HG02623 (cell line): ENCODE data around the gene CELF4.

ENCODE experiments used
- ATAC-seq: cut with Tn5 transposase; IDR thresholded peaks from one replicate; pipeline ENCODE4 v1.9.1; 2021; ENCODE audit warnings: moderate library complexity; ENCODE audit not compliant: unreplicated experiment

Gene CELF4

DNA sequence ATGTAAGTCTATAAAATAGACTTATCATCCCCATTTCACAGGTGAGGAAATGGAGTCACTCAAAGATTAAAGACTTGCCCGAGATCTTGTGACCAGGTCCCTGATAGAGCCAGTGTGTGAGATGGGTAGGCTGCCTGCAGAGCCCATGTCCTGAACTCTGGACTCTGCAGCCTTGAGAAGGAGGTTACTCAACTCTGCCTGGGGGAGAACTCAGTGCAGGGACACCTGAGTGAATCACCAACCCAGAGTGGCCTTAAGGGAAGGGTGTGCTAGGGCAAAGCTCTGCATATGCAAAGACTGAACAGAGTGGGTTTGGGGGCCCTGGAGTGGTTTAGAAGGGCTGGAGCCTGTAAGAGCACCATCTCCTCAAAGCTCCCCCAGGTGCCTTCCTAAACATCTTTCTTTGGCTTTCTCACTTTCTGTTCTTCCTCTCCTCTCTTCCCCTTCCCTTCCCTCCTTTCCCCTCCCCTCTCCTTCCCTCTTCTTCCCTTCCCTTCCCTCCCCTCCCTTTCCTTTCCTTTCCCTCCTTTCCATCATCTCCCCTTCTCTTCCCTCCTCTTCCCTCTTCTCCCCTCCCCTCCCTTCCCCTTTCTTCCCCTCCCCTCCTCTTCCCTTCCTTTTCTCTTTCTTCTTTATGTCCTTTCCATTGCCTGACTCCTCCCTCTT lies 67.6 kb downstream of the CELF4 start:
- no peak for ATAC-seq

DNA sequence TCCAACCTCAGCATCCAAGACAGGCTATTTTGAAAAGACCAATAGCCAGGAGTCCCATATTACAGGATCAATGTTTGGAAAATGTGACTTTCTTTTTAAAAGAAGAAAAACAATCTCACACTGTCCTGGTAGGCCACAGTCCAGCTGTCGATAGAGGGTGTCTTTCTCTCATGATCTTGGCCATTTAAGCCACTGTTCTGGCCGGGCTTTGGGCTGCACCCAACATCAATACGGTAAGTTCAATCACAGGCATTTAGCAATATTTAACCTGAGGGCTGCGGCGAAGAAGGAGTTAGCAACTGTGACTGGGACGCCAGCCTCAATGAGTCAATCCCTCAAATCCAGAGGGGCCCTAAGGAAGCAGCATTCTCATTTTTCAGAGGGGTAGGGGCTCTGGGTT lies 69.0 kb downstream of the CELF4 start:
- no peak for ATAC-seq

DNA sequence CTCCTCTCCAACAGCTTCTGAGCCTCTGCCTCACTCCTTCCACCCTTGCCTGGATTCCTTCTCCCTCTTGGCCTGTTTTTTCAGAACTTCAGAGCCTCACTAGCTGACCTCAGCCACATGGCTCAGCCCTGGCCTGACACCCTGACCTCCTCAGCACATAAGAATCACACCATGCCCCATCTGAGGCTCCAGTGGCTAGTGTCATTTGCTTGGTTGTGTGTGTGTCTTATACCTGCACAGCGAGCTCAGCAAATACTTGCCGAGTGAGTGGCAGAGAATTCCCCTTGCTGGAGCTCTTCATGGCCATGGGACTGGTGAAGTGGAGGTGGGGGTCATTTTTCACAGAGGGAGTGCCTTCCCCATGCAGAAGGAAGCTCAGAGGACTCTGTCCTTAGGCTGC lies 70.2 kb downstream of the CELF4 start:
- ATAC-seq, result no peak

DNA sequence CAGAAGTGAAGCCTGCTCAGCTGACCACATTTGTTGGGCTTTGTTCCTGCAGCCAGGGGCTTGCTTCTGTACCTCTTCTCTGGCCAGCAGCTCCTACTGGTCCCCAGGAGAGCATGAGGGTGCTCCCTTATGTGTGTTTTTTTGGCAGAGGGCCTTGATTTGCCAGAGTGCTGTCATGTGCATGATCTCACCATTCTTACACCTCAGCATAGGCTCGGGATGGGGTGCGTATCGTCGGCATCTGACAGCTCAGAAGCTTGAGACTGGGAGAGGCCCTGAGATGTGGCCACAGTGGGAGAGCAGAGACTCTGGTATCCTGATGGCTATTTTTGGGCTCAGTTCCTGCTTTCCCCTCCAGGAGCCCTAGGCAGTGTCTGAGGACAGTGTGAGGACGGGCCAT lies 71.2 kb downstream of the CELF4 start:
- ATAC-seq, result no peak

GRCh38 chr18:37493352-37493935 lies 72.2 kb downstream of the CELF4 start:
- ATAC-seq, result no peak

DNA sequence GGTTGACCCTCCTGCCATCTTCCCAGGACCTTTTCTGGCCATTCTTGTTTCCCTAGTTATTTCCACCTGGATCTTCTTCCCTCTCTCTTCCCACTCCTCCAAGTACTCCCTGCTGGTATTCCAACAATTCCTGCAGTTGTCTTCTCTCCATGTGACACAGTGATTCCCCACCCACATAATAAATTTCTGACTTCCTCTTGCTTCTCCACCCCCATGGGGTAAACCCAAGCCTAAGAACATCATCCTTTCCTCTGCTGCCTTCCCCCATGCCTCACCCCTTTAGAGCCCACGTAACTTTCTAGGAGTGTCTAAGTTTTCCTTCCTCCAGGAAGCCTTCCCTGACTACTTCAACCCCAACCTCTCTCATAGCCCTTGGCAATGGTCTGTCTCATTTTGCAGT lies 72.6 kb downstream of the CELF4 start:
- ATAC-seq, result no peak

GRCh38 chr18:37491526-37491925 lies 74.1 kb downstream of the CELF4 start:
- no peak for ATAC-seq

- no peak for ATAC-seq
Measured at GRCh38 chr18:37489998-37490397, 75.6 kb downstream of the CELF4 start.

DNA sequence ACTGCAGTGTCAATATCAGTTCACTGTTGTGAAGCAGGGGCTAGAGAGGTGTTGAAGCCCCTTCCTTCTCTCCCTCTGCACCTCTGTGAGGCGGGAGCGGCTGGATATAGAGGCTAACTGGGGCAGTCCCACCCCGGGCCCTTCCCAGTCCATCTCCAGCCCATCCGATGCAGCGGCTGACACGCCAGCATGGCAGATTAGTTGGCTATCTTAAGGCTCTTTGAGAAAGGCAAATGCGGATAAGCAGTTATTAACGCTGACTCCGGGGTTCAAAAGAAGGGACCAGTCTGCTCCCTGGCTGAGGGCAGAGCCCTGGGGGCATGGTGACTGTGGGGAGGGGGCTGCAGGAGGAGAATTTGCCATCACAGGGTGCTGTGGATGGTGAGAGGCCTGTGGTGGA lies 76.6 kb downstream of the CELF4 start:
- ATAC-seq, result no peak

DNA sequence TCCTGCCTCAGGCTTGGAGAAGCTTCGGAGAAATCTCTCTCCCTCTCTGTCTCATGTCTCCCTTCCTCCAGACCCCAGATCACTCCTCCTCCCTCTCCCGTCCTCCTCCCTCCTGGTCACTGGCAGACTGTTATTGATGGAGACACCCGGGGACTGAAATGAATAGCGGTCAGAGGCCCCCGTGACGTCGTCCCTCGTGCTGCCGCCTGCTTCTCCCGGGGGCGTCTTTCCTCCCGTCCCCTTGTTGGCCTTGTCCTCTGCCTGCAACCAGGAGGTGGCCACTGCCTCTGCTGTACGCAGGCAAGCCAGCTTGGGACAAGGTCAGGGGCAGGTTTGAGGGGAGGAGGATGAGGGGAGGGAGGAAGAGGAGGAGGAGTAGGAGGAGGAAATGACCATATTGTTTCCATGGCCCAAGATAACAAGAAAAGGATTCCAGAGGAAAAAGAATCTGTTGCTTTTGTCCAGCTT lies 78.2 kb downstream of the CELF4 start:
- no peak for ATAC-seq

GRCh38 chr18:37486848-37487247 lies 78.8 kb downstream of the CELF4 start:
- no peak for ATAC-seq

- ATAC-seq, result no peak
Measured at GRCh38 chr18:37484983-37485834, 80.4 kb downstream of the CELF4 start.

- ATAC-seq, result no peak
Measured at GRCh38 chr18:37483984-37484819, 81.4 kb downstream of the CELF4 start.

DNA sequence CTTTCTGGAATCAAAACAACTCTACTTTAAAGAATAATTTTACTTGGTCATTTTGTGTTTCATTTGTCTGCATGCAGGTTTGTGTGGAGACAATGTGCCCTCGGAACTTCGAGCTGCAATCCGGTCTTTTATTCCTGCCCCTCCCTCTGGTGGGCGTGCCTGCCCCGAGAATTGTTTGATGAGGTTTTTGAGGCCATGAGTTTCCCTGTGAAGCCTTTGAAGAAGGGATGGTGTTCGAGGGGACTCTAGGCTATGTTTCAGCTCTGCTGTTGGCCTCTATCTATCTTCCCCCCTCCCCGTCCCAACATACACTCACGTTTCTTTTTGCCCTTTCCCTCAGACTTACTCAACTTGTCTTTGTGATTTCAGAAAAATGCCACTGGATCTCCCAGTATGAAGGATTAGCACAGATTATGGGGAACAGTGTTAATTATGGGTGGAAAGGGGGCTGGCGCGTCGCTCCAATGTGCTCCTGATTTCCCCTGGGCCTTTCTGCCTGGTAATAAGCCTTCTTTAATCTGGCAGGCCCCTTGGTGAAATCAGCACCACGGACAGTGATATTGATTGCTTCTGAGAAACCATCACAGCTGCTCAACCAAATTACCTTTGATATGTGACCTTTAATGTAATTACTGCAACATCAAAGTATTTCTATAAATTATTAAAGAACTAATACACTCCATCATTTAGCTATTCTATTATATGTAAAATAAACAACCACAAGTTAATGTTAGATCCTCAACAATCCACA lies 82.2 kb downstream of the CELF4 start:
- no peak for ATAC-seq

- no peak for ATAC-seq
Measured at GRCh38 chr18:37482433-37482832, 83.2 kb downstream of the CELF4 start.

GRCh38 chr18:37482002-37482401 lies 83.6 kb downstream of the CELF4 start:
- no peak for ATAC-seq

- no peak for ATAC-seq
Measured at GRCh38 chr18:37481491-37481890, 84.1 kb downstream of the CELF4 start.

GRCh38 chr18:37481072-37481471 lies 84.5 kb downstream of the CELF4 start:
- ATAC-seq, result no peak

- no peak for ATAC-seq
Measured at GRCh38 chr18:37476611-37477295, 88.8 kb downstream of the CELF4 start.

DNA sequence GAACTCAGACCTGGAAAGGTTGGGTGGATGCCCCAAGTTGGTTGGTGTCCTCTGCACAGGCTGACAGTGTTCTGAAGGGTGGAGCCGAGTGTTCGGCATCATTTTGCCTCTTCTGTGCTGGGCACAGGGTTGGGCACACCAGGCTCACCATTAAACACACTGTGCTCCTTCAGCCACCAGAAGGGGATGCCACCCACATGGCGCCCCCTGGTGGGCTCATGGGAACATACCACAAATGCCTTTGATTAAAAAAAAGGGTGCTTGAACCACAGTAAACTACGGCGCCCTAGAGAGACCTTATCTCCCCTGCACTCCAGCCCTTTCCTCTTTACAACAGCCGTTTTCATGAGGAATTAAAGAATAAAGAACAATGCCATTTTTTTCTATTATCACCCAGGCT lies 89.4 kb downstream of the CELF4 start:
- ATAC-seq, result no peak
